SK-N-MC (cell line): ENCODE measurements around the gene ARHGEF28.

Source experiments
- DNase-seq: peaks from one replicate; pipeline ENCODE4 v3.0.0-alpha.2; 2011; ENCODE audit warnings: low read depth, low spot score
- H3K27ac ChIP-seq: fragments of 200-600 bp; sonication (generic); 2 replicates; pipeline ENCODE4 v1.5.1; 2016; ENCODE audit warnings: mixed run types
- H3K36me3 ChIP-seq: fragments of 200-600 bp; sonication (generic); 2 replicates; pipeline ENCODE4 v1.6.1; 2017; ENCODE audit warnings: antibody characterized with exemption, low read length, mixed read lengths; ENCODE audit not compliant: insufficient read depth
- H3K4me3 ChIP-seq: fragments of 200-600 bp; sonication (generic); 2 replicates; pipeline ENCODE4 v1.5.1; 2016
- H3K9ac ChIP-seq: fragments of 200-600 bp; sonication (generic); 2 replicates; pipeline ENCODE4 v1.8.0; 2017; ENCODE audit warnings: mixed run types, mixed read lengths; ENCODE audit not compliant: insufficient read length
- H3K9me3 ChIP-seq: fragments of 200-600 bp; sonication (generic); 2 replicates; pipeline ENCODE4 v1.6.1; 2017; ENCODE audit warnings: low read depth, mild to moderate bottlenecking, antibody characterized with exemption, low read length, moderate library complexity, mixed read lengths
- EZH2 ChIP-seq: fragments of 200-600 bp; sonication (generic); IDR thresholded peaks from one replicate; pipeline ENCODE4 v1.6.1; 2017; ENCODE audit warnings: antibody characterized with exemption
- FOXP2 ChIP-seq: optimal IDR thresholded peaks from 2 replicates; pipeline ENCODE3; 2011; ENCODE audit warnings: mild to moderate bottlenecking, moderate library complexity; ENCODE audit not compliant: insufficient read depth; ENCODE audit errors: extremely low read length, control extremely low read depth
- POLR2AphosphoS5 ChIP-seq: IDR thresholded peaks from 2 replicates; pipeline ENCODE4 v1.6.1; 2012; ENCODE audit warnings: mild to moderate bottlenecking, low read depth, low read length, borderline replicate concordance

Gene ARHGEF28

DNA sequence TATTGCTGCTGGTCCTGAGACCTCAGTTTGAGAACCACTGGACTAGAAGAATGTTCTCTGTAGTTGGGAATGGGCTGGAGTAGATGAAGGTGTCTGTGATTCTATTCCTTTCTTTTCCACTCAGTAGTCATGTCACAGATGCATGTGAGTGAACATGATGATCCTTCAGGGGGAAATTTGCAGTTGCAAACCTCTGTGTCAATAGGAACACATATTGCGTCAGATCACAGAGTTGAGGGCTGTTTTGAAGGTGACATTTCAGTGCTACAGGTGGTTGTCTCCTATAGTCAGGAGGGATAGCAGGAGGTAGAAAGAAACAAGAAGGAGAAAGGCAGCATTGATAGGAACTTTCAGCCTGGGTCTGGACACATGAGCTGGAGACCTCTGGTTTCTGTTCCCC lies 239.3 kb downstream of the ARHGEF28 start:
- Histone ChIP-seq H3K27ac (no peak overlapping the region), H3K9ac (no peak overlapping the region), H3K4me3 (no peak overlapping the region), H3K9me3 (no peaks in the 10 kb centered on the region), H3K36me3 (no peaks in the 10 kb centered on the region)
- TF ChIP-seq EZH2: no peak
- no peak for TF ChIP-seq POLR2AphosphoS5
- no peak for TF ChIP-seq FOXP2
- DNase-seq: no peak

DNA sequence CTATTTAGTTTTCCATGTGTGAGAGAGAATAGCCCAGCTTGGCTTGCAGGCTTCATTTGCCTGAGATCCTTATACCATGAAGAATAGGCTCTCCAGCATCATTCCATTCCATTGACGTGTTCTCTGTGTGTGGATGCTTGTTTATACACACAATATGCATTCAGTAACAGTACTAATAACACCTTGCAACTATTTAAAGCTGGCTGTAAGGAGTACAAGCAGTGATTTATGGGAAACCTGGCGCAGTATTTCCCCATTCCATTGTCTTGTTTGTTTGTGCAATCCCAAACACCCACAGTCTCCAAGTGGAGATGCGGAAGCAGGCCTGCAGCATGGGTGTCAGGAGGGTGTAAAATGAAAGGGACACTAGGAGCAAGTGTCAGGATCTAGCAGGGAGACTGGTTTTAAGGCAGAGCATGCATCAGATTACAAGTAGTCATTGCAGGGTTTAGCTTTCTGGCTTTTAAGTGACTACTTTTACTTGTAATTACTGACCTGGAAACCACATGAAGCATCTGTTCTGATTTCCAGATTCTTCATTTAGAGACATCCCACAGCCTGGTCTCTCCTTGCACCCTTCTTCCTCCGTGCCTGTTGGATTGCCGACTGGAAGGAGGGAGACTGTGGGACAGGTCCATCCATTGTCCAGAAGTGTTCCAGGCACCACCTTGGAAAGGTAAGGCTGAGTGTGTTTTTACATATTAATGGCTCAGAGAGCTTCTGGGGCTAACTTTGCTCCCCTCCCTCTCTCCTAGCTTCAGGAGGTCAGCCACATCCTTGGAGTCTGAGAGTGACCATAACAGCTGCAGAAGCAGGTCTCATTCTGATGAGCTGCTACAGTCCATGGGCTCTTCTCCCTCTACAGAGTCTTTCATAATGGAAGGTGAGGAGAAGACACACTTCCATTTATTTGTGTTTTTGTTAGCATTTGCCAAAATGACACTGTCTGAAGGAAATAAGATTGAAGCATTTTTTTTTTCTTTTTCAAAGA lies 241.6 kb downstream of the ARHGEF28 start:
- no peak overlapping the region for H3K9ac ChIP-seq
- H3K27ac ChIP-seq: no peak overlapping the region
- H3K36me3 ChIP-seq: no peaks in the 10 kb centered on the region
- no peak overlapping the region for H3K4me3 ChIP-seq
- H3K9me3 ChIP-seq: no peaks in the 10 kb centered on the region
- TF ChIP-seq FOXP2: no peak
- no peak for TF ChIP-seq EZH2
- no peak for TF ChIP-seq POLR2AphosphoS5
- DNase-seq: no peak

DNA sequence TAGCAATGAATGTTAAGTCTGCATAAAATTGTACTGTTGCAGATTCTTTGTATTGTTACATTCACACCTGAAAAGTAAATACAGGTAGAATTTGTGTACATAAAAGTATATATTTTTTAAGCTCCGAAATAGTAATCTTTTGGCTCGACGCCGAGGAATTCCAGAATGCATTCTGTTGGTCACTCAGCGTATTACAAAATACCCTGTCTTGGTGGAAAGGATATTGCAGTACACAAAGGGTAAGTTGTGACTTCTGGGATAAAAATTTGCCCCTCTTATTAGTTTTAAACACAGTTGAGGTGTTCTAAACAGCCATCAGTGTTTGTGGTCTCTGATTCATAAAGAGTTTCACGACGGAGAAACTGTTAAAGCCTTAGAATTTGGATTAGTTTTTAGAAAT lies 257.6 kb downstream of the ARHGEF28 start:
- Histone ChIP-seq H3K9me3 (no peaks in the 10 kb centered on the region), H3K27ac (no peak overlapping the region), H3K36me3 (no peaks in the 10 kb centered on the region), H3K4me3 (no peak overlapping the region), H3K9ac (no peak overlapping the region)
- DNase-seq: no peak
- TF ChIP-seq POLR2AphosphoS5: no peak
- no peak for TF ChIP-seq FOXP2
- no peak for TF ChIP-seq EZH2

DNA sequence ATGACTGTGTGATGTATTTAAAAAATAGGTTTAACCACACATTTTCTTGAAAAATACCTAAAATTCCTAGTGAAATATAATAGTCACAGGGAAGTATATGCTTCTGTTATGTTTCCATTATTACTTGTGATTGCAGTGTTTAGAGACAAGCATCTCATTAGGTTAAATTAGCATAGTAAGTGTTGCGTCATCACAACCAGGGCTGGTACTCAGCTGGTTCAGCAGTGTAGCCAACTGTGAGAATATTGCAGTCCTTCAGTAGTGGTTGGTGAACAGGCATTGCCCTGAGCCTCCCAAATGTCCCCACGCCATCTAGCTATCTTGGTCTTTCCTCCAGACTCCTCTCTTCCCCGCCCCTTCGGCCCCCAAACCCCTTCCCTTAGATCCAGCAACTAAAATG lies 261.7 kb downstream of the ARHGEF28 start:
- Histone ChIP-seq H3K27ac (no peak overlapping the region), H3K9ac (no peak overlapping the region), H3K4me3 (no peak overlapping the region), H3K9me3 (no peaks in the 10 kb centered on the region), H3K36me3 (no peaks in the 10 kb centered on the region)
- no peak for TF ChIP-seq POLR2AphosphoS5
- no peak for TF ChIP-seq FOXP2
- TF ChIP-seq EZH2: no peak
- no peak for DNase-seq

DNA sequence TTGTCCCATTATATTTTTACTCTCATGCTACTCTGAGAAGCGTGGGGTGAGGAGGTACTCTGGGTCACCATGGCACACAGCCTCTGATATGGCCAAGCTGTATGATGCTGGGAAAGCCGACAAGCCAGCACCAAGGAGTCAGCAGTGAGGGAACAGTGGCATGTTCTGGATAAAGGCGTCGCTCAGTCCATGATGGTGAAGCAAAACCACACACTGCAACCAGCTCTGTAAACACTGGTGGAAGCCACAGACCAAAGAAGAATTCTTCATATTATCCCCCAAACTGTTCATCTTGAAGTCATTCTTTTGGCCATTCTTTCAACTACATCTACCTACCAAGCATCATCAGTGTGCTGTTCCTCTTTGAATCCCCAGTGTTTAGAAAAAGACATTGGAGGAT lies 264.6 kb downstream of the ARHGEF28 start:
- Histone ChIP-seq H3K27ac (no peak overlapping the region), H3K36me3 (no peaks in the 10 kb centered on the region), H3K9me3 (no peaks in the 10 kb centered on the region), H3K9ac (no peak overlapping the region), H3K4me3 (no peak overlapping the region)
- TF ChIP-seq EZH2 (no peak), POLR2AphosphoS5 (no peak), FOXP2 (no peak)
- no peak for DNase-seq

DNA sequence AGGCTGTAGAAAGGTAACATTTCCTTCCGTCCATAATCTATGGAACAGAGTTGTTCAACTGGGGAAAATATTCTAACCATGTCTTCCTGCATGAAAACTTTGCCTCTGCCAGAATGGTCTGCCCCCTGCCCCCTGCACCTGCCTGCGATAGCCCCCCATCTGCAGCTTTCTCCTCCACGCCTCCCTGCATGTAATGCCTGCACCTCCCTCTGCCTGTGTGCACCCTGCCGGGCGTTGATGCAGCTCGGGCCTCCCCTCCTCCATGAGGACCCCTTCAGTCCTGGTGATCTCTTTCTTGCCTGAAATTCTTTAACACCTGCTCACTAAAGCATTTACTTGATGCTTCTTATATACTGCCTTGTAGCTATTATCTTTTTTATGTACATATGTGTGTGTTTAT lies 266.2 kb downstream of the ARHGEF28 start:
- TF ChIP-seq EZH2: no peak
- TF ChIP-seq POLR2AphosphoS5: no peak
- TF ChIP-seq FOXP2: no peak
- Histone ChIP-seq H3K27ac (no peak overlapping the region), H3K9ac (no peak overlapping the region), H3K9me3 (no peaks in the 10 kb centered on the region), H3K36me3 (no peaks in the 10 kb centered on the region), H3K4me3 (no peak overlapping the region)
- no peak for DNase-seq

DNA sequence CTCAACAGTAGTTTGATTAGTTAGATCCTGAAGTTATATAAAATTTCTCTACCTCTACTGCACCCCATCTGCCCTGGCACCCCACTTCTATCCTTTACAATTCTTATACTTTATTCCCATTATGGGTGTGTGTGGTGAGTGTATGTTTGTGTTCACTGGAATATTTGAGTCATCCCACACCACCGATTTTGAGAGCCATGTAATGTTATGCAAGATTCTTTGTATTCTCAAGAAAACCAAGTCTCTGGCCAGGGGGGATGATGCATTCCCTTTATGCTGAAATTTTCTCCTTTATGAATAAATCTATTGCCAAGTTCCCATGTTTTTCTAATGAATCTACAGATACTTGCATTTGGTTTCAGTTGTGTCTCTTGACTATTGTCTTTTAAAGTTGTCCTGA lies 266.8 kb downstream of the ARHGEF28 start:
- no peaks in the 10 kb centered on the region for H3K9me3 ChIP-seq
- H3K27ac ChIP-seq: no peak overlapping the region
- no peak for DNase-seq
- no peak for TF ChIP-seq POLR2AphosphoS5
- no peak for TF ChIP-seq FOXP2
- TF ChIP-seq EZH2: no peak
- H3K9ac ChIP-seq: no peak overlapping the region
- H3K36me3 ChIP-seq: no peaks in the 10 kb centered on the region
- no peak overlapping the region for H3K4me3 ChIP-seq

DNA sequence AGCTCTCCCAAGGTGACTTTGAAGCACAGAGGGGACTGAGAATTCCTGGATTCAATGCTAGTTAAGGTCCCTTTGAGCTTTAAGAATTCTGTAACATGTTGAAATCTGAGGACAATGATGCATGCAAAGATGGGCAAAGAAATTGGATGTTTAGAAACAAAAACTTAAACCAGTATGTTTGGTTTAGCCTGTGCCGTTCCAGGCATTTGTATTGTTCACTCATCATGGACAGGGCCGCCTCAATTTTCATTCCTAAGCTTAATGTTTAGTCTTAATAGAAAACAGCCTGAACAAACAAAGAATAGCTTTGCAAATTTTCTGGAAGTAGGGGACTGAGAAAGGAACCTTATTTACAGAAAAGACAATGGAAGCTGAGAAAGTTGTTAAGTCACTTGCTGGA lies 267.8 kb downstream of the ARHGEF28 start:
- TF ChIP-seq FOXP2 (no peak), POLR2AphosphoS5 (no peak), EZH2 (no peak)
- H3K27ac ChIP-seq: no peak overlapping the region
- H3K36me3 ChIP-seq: no peaks in the 10 kb centered on the region
- no peak overlapping the region for H3K9ac ChIP-seq
- no peak overlapping the region for H3K4me3 ChIP-seq
- H3K9me3 ChIP-seq: no peaks in the 10 kb centered on the region
- no peak for DNase-seq
